SK-N-SH (cell line): ENCODE data around the gene ANKRD39. TPM values are rescaled to one million over a fixed set of nuclear protein-coding genes. Genes with fewer than 3 reads are reported as not detected.

Experiments used
- CTCF ChIA-PET: fragments of 300-600, 350-600 bp; formaldehyde crosslinking; extraction: SDS; loops from one replicate; lab custom pipeline; 2021; lab: Yijun Ruan, JAX
- POLR2A ChIA-PET: fragments of 350-600 bp; sonication (Branson Sonifier 250); formaldehyde crosslinking; extraction: SDS; loops from one replicate; lab custom pipeline; 2020; ENCODE audit warnings: antibody characterized with exemption, inconsistent platforms; lab: Yijun Ruan, JAX
- DNase-seq: peaks from one replicate; pipeline ENCODE4 v3.0.0; 2012
- H2AFZ ChIP-seq: fragments of 200-600 bp; sonication (generic); 2 replicates; pipeline ENCODE4 v1.8.1; 2016; ENCODE audit warnings: antibody characterized with exemption, mild to moderate bottlenecking, low read depth
- H3F3A ChIP-seq: fragments of 200-600 bp; sonication (generic); replicated peaks from 2 replicates; pipeline ENCODE3; 2016; ENCODE audit warnings: antibody characterized with exemption, mild to moderate bottlenecking; ENCODE audit not compliant: insufficient read depth
- H3K27ac ChIP-seq, 2 experiments: fragments of 200-500 bp in 1 of 2; fragments of 200-600 bp in 1 of 2; sonication (Bioruptor generic) in 1 of 2; sonication (generic), shearing (Covaris generic) in 1 of 2; 2 replicates each; pipeline versions ENCODE4 v1.5.1 to v1.6.1; 2014 to 2016; ENCODE audit warnings: low read depth in 2 of 2, inconsistent platforms in 1 of 2, low read length in 1 of 2, mild to moderate bottlenecking in 1 of 2, mixed read lengths in 1 of 2
- H3K27me3 ChIP-seq: fragments of 200-600 bp; sonication (generic), shearing (Covaris generic); 2 replicates; pipeline ENCODE4 v1.6.1; 2016; ENCODE audit warnings: mixed run types; ENCODE audit not compliant: insufficient read depth
- H3K36me3 ChIP-seq, 2 experiments: fragments of 200-500 bp in 1 of 2; fragments of 200-600 bp in 1 of 2; sonication (Bioruptor generic) in 1 of 2; sonication (generic) in 1 of 2; replicated peaks in 1 of 2; 2 replicates each; pipeline versions ENCODE3 to v1.5.1; 2014 to 2016; ENCODE audit warnings: low read length in 1 of 2, mild to moderate bottlenecking in 1 of 2; ENCODE audit not compliant: insufficient read depth in 2 of 2, control insufficient read depth in 1 of 2
- H3K4me1 ChIP-seq, 2 experiments: fragments of 200-500 bp in 1 of 2; fragments of 200-600 bp in 1 of 2; sonication (Bioruptor generic) in 1 of 2; sonication (generic), shearing (Covaris generic) in 1 of 2; 2 replicates each; pipeline versions ENCODE4 v1.5.1 to v1.6.1; 2014 to 2016; ENCODE audit warnings: low read depth in 1 of 2, low read length in 1 of 2, mixed run types in 1 of 2; ENCODE audit not compliant: insufficient read depth in 2 of 2, control insufficient read depth in 1 of 2
- H3K4me2 ChIP-seq: fragments of 200-600 bp; sonication (generic), shearing (Covaris generic); 2 replicates; pipeline ENCODE4 v1.6.1; 2017; ENCODE audit warnings: mixed run types
- H3K4me3 ChIP-seq, 2 experiments: fragments of 200-500 bp in 1 of 2; fragments of 200-600 bp in 1 of 2; sonication (Bioruptor generic) in 1 of 2; sonication (generic), shearing (Covaris generic) in 1 of 2; 2 replicates each; pipeline versions ENCODE4 v1.5.1 to v1.8.1; 2014 to 2016; ENCODE audit warnings: low read depth in 2 of 2, inconsistent platforms in 1 of 2, low read length in 1 of 2, mild to moderate bottlenecking in 1 of 2, mixed read lengths in 1 of 2, moderate library complexity in 1 of 2
- H3K79me2 ChIP-seq: fragments of 200-600 bp; sonication (generic); 2 replicates; pipeline ENCODE4 v1.8.1; 2017; ENCODE audit warnings: mild to moderate bottlenecking; ENCODE audit not compliant: insufficient read depth
- H3K9ac ChIP-seq: fragments of 200-600 bp; sonication (generic); 2 replicates; pipeline ENCODE4 v1.6.1; 2017; ENCODE audit warnings: mixed run types
- H3K9me2 ChIP-seq: fragments of 200-600 bp; sonication (generic); 2 replicates; pipeline ENCODE4 v1.6.1; 2017; ENCODE audit warnings: mixed run types
- H3K9me3 ChIP-seq: fragments of 200-600 bp; sonication (generic); 2 replicates; pipeline ENCODE4 v1.6.1; 2017; ENCODE audit warnings: mixed run types, mild to moderate bottlenecking, moderate library complexity
- H4K20me1 ChIP-seq: fragments of 200-600 bp; sonication (generic); 2 replicates; pipeline ENCODE4 v1.6.1; 2017; ENCODE audit warnings: mild to moderate bottlenecking, mixed run types; ENCODE audit not compliant: insufficient read depth
- CHD2 ChIP-seq: fragments of 150-350 bp; IDR thresholded peaks from 2 replicates; pipeline ENCODE4 v1.6.1; 2018; ENCODE audit warnings: low read length; ENCODE audit not compliant: partially characterized antibody
- CTCF ChIP-seq: fragments of 200-600 bp; sonication (generic); IDR thresholded peaks from 2 replicates; pipeline ENCODE4 v1.6.1; 2017; ENCODE audit warnings: antibody characterized with exemption, mild to moderate bottlenecking, moderate library complexity
- ELF1 ChIP-seq: IDR thresholded peaks from 2 replicates; pipeline ENCODE4 v1.4.0; 2012
- FOSL2 ChIP-seq: IDR thresholded peaks from 2 replicates; pipeline ENCODE4 v1.4.0; 2012; ENCODE audit warnings: low read depth, mild to moderate bottlenecking, moderate library complexity, borderline replicate concordance
- FOXJ3 ChIP-seq: sonication (generic); formaldehyde crosslinking; IDR thresholded peaks from 2 replicates; pipeline ENCODE4 v1.5.1; 2020; ENCODE audit warnings: mild to moderate bottlenecking, missing genetic modification reagents
- FOXM1 ChIP-seq: IDR thresholded peaks from 2 replicates; pipeline ENCODE4 v1.4.0; 2012; ENCODE audit warnings: low read depth, mild to moderate bottlenecking
- IRF3 ChIP-seq: fragments of 150-350 bp; IDR thresholded peaks from 2 replicates; pipeline ENCODE4 v1.6.1; 2016; ENCODE audit warnings: mild to moderate bottlenecking, low read depth, low read length
- JUND ChIP-seq: IDR thresholded peaks from 2 replicates; pipeline ENCODE4 v1.4.0; 2012
- MEF2A ChIP-seq: IDR thresholded peaks from 2 replicates; pipeline ENCODE4 v1.4.0; 2012; ENCODE audit warnings: low read depth, borderline replicate concordance
- NFIC ChIP-seq: IDR thresholded peaks from 2 replicates; pipeline ENCODE4 v1.4.0; 2012; ENCODE audit warnings: borderline replicate concordance
- PBX3 ChIP-seq: IDR thresholded peaks from 2 replicates; pipeline ENCODE4; 2012
- RCOR1 ChIP-seq: fragments of 150-350 bp; IDR thresholded peaks from 2 replicates; pipeline ENCODE4 v1.6.1; 2017; ENCODE audit warnings: antibody characterized with exemption, low read length
- RXRA ChIP-seq: IDR thresholded peaks from 2 replicates; pipeline ENCODE4 v1.4.0; 2012; ENCODE audit warnings: low read depth, mild to moderate bottlenecking, borderline replicate concordance
- SIN3A ChIP-seq: IDR thresholded peaks from 2 replicates; pipeline ENCODE4 v1.6.1; 2012; ENCODE audit warnings: low read depth, mild to moderate bottlenecking, low read length, moderate library complexity, borderline replicate concordance
- SMC3 ChIP-seq: IDR thresholded peaks from 2 replicates; pipeline ENCODE4 v1.6.1; 2012; ENCODE audit warnings: low read depth, low read length, improper control_type of control experiment
- USF2 ChIP-seq: fragments of 150-350 bp; IDR thresholded peaks from 2 replicates; pipeline ENCODE4 v1.6.1; 2017; ENCODE audit warnings: antibody characterized with exemption, low read length, low read depth, borderline replicate concordance
- ZBTB33 ChIP-seq: IDR thresholded peaks from 2 replicates; pipeline ENCODE4 v1.4.0; 2012; ENCODE audit warnings: low read depth, borderline replicate concordance
- WGBS: methylation state at CpG from one replicate; pipeline ENCODE4 v1.1.6; 2017; ENCODE audit warnings: low lambda C conversion rate; 5-methylcytosine and 5-hydroxymethylcytosine counted together
- polyA plus RNA-seq, 3 experiments: library from polyadenylated mRNA; depleted of rRNA; stranded (reverse); fragments of >200 nt; gene quantifications; 2 replicates each; pipeline ENCODE4 v1.2.3, GENCODE V29; 2012

Gene ANKRD39
- polyA plus RNA-seq, 1 of the 3 experiments (the other 2 are of a cell fraction) = 11.8 TPM

- DNase-seq = no peak
- CTCF ChIA-PET = interaction anchor here (2.1 to 6.1 kb wide), 3 partner anchors 13 to 137 kb away, joined by 5 to 31 read pairs (median 12); partner anchors contain the start of gene CNNM4
Measured at GRCh38 chr2:96813656-96814055, 44.2 kb downstream of the ANKRD39 start.

GRCh38 chr2:96811917-96812316 is 45.9 kb downstream of the ANKRD39 start:
- H3K79me2 ChIP-seq = no peaks in the 10 kb centered on the region
- H3F3A ChIP-seq = peaks cover 4% of the 10 kb centered on the region
- no peak overlapping the region for H2AFZ ChIP-seq
- ChIA-PET POLR2A (no interaction called here), CTCF (interaction anchor here (2.1 to 6.1 kb wide), 2 partner anchors 12 to 139 kb away, joined by 5 to 31 read pairs; no protein-coding TSS in a partner anchor)
- no peaks in the 10 kb centered on the region for H3K9me2 ChIP-seq
- H3K9ac ChIP-seq = no peak overlapping the region
- H3K27me3 ChIP-seq = no peaks in the 10 kb centered on the region
- no peak overlapping the region for H3K4me2 ChIP-seq
- H3K9me3 ChIP-seq = no peaks in the 10 kb centered on the region
- H3K4me3 ChIP-seq = no peak overlapping the region
- no peak for DNase-seq
- H3K36me3 ChIP-seq = peaks cover 0 to 2% of the 10 kb centered on the region in 2 experiments
- 86% methylated on average over 3 of the region's 3 CpGs for WGBS
- H3K27ac ChIP-seq = no peak overlapping the region
- no peaks in the 10 kb centered on the region for H4K20me1 ChIP-seq
- H3K4me1 ChIP-seq = peaks cover 0 to 14% of the 10 kb centered on the region in 2 experiments; a peak in 2 of 4 replicates
- no peak for TF ChIP-seq SMC3
- TF ChIP-seq FOXJ3 (CRISPR knock-in tag) = no peak
- no peak for TF ChIP-seq IRF3
- TF ChIP-seq FOSL2 = no peak
- no peak for TF ChIP-seq MEF2A
- TF ChIP-seq JUND = no peak
- TF ChIP-seq ELF1 = no peak
- no peak for TF ChIP-seq CTCF
- TF ChIP-seq RCOR1 = no peak
- TF ChIP-seq CHD2 = no peak
- TF ChIP-seq SIN3A = no peak
- no peak for TF ChIP-seq PBX3

More at GRCh38 chr2:96813656-96814055, 44.2 kb downstream of the ANKRD39 start:
- Histone ChIP-seq H3K9me2 (no peaks in the 10 kb centered on the region), H3F3A (peaks cover 4% of the 10 kb centered on the region), H3K27ac (no peak overlapping the region), H3K4me2 (no peak overlapping the region), H3K27me3 (no peaks in the 10 kb centered on the region), H3K4me3 (no peak overlapping the region), H3K9me3 (no peaks in the 10 kb centered on the region), H3K4me1 (peaks cover 5 to 28% of the 10 kb centered on the region in 2 experiments; a peak in 3 of 4 replicates), H3K36me3 (peaks cover 0 to 2% of the 10 kb centered on the region in 2 experiments), H3K79me2 (peaks cover 7% of the 10 kb centered on the region; the same call in 1 of the 2 replicates), H4K20me1 (peaks cover 16% of the 10 kb centered on the region), H2AFZ (no peak overlapping the region), H3K9ac (no peak overlapping the region)
- TF ChIP-seq USF2 (no peak), NFIC (no peak), FOXM1 (no peak), RXRA (no peak), SIN3A (no peak), ZBTB33 (no peak)
- POLR2A ChIA-PET = no interaction called here
- WGBS = 95% methylated on average over 4 of the region's 4 CpGs
